CD4-positive, alpha-beta T cell treated with Interleukin-2 at 100 ng/mL for 4 hours (primary cell): ENCODE results near the gene NDC80.
"Not testable (repeated sequence)": the region's sequence is repeated elsewhere in the genome, so short reads cannot be mapped to it uniquely, and the experiment has no call there.

Experiments
- DNase-seq: peaks from one replicate; pipeline ENCODE4 v3.0.0-alpha.2; 2020; ENCODE audit warnings: low spot score

The NDC80 gene

GRCh38 chr18:2629003-2629402, 57.6 kb downstream of the NDC80 start:
- DNase-seq: no peak

DNA sequence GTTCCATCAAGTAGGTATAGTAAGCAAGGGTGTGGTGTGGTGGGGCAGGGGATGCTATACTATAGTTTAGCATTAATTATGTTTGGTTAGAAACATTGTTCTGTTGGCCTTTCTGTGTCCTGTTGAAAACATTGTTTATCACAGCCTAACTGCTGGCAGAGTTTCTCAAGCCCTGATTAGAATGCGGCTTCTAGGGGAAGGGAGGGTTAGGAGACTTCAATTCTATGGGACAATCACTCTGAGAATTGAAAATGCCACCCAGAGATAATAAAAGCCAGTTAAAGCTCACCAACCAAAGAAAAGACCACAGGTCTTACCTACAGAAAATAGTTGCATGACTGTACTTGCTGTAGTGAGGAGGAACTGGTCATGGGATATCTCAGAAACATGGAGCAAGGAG, 64.2 kb downstream of the NDC80 start:
- DNase-seq: no peak

GRCh38 chr18:2636126-2636631, 64.8 kb downstream of the NDC80 start:
- peak; percentile 44 for DNase-seq

DNA sequence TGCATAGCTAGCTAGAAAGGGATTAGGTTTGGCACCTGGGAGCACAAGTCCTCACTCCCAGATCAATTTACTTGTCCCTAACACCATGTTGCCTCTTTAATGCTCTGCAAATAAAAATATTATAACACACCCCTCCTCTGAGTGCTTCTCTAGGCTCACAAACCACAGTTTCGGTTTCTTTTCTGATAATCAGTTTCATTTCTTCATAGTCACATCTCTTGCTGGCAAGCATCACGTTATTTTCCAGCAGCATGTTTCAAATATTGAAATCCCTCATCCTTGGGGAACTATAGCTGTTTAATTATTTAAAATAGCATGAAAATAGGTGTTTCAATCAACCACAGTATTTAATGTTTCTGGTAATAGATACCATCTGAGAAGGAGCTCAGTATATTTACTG, 70.3 kb downstream of the NDC80 start:
- DNase-seq: peak; percentile 68

- DNase-seq: no peak
Measured at GRCh38 chr18:2642771-2643170, 71.4 kb downstream of the NDC80 start.

GRCh38 chr18:2644535-2644934, 73.2 kb downstream of the NDC80 start:
- DNase-seq: peak; percentile 35

DNA sequence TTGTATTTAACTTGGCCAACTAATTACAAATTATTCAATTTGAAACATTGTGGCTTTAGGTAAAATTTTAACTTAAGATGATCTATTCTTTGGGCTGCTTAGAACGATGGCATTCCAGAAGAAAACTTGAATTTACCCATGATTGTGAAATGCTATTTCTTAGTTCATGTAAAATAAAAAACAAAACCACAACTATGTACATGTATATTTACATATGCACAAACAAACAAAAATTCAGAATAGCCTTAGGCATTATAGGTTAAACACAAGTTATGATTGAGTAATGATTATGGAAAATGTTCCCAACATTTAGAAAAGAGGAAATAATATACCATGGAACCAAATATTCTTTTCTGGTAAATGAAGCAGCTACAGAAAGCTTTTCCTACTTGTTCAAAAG, 80.6 kb downstream of the NDC80 start:
- DNase-seq: no peak

DNA sequence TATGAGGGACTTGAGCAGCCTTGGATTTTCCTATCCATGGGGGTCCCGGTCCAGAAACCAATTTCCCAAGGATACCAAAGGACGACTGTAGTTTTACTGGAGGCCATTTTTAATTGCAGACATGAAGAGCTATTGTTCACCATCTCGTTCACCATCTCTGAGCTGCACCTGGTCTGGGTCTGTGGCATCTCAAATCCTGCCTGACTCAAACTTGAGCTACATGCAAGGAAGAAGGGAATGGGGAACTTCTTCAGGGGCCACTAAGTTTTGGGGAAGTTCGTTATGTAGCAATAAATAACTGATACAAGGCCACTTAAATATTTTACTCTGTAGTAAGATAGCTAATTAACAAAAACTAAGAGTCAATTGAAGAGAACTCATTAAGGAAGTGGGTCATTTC, 82.1 kb downstream of the NDC80 start:
- no peak for DNase-seq

- DNase-seq: no peak
Measured at GRCh38 chr18:2654169-2654927, 83.0 kb downstream of the NDC80 start.

GRCh38 chr18:2654928-2655177, 83.5 kb downstream of the NDC80 start:
- DNase-seq: peak; percentile 76

GRCh38 chr18:2655178-2655953, 84.0 kb downstream of the NDC80 start, which contains the start of gene SMCHD1:
SMCHD1 (plus strand) TSS chr18:2655726; CDS start chr18:2656076, 350 bp downstream.
- DNase-seq: peak; percentile 92

GRCh38 chr18:2655954-2656236, 84.5 kb downstream of the NDC80 start:
- no peak for DNase-seq

GRCh38 chr18:2656237-2656980, 85.1 kb downstream of the NDC80 start:
- peak; percentile 51 for DNase-seq

DNA sequence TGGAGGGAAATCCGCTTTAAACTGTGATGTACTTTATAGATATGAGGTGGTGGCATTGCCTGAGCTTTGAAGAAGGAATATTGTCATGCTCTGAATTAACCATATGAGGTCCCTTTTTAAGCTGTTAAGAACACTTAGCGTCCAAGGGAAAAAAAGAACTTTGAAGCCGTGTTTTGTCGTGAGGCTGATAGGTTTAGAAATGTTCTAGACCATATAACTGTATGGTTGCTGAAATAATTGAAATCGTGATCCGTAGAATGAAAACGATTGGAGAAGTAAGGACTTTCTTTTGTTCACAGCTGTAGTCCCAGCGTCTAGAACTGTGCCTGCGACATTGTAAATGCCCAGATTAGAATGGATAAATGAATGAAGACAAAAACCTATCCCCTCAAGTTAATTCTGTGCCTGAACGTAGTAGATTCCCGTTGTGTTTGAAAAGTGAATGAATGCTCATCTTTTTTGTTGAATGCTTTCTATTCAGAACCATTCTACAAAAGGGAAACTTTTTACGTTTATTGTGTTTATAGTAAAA, 85.7 kb downstream of the NDC80 start:
- no peak for DNase-seq

DNA sequence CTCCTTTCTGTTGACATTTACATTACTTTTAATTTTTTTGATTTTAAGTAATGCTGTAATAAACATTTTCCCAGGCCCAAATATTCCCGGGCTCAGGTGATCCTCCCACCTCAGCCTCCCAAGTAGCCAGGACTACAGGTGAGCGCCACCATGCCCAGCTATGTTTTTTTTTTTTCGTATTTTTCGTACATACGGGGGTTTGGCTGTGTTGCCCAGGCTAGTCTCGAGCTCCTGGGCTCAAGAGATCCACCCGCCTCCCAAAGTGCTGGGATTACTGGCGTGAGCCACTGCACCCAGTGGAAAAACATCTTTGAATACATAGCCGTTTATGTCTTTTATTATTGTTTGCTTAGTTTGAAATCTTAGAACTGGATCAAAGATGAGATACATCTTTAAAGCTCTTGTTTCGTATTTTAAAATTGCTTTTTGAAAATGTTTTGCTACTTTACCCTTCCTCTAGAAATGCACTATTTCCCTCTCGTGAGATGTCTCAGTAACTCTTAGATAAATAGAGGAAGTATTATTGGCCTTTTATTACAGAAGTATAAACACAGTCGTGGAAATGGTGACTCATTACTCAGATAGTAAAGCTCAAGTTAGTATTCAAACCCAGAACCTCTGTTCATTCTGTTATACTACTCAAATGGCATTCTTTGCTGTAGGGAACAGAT, 86.6 kb downstream of the NDC80 start:
- DNase-seq: peak; percentile 66

DNA sequence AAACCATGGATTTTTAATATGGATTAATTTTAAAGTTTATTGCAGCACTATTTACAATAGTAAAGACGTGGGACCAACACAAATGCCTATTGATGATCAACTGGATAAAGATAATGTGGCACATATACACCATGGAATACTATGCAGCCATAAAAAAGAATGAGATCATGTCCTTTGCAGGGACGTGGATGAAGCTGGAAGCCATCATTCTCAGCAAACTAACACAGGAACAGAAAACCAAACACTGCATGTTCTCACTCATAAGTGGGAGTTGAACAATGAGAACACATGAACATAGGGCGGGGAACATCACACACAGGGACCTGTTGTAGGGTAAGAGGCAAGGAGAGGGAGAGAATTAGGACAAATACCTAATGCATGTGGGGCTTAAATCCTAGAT, 89.5 kb downstream of the NDC80 start:
- DNase-seq: not testable (repeated sequence)

- not testable (repeated sequence) for DNase-seq
Measured at GRCh38 chr18:2662288-2662687, 90.9 kb downstream of the NDC80 start.

- DNase-seq: no peak
Measured at GRCh38 chr18:2662990-2663389, 91.6 kb downstream of the NDC80 start.
